ENCODE measurements around the gene FBXL3. TPM values are rescaled to one million over a fixed set of nuclear protein-coding genes. Genes with fewer than 3 reads are reported as not detected.
"Not testable (repeated sequence)": the region's sequence is repeated elsewhere in the genome, so short reads cannot be mapped to it uniquely, and the experiment has no call there.

Gene FBXL3
- total RNA-seq, 2 experiments from 2014 or later, result 27.1 to 27.4 TPM

DNA sequence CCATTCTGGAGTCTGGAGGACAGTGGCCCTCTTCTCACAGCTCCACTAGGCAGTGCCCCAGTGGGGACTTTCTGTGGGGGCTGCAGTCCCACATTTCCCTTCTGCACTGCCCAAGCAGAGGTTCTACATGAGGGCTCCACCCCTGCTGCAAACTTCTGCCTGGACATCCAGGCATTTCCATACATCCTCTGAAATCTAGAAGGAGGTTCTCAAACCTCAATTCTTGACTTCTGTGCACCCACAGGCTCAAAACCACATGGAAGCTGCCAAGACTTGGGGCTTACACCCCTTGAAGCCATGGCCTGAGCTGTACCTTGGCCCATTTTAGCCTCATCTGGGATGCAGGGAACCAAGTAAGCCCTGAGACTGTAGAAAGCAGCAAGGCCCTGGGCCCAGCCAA lies 67.2 kb downstream of the FBXL3 start:
- H3K36me3 Mint-ChIP-seq (ENCODE audit: low read depth); intact Hi-C loops (cut with micrococcal nuclease); H3K4me1 Mint-ChIP-seq (ENCODE audit: low read depth); H3K4me3 Mint-ChIP-seq; H3K27ac Mint-ChIP-seq; H3K27me3 Mint-ChIP-seq (ENCODE audit: low read depth); CTCF ChIA-PET: not testable (repeated sequence)
- peak; percentile 12 for DNase-seq
- peaks cover 17% of the 10 kb centered on the region for H3K9me3 Mint-ChIP-seq

DNA sequence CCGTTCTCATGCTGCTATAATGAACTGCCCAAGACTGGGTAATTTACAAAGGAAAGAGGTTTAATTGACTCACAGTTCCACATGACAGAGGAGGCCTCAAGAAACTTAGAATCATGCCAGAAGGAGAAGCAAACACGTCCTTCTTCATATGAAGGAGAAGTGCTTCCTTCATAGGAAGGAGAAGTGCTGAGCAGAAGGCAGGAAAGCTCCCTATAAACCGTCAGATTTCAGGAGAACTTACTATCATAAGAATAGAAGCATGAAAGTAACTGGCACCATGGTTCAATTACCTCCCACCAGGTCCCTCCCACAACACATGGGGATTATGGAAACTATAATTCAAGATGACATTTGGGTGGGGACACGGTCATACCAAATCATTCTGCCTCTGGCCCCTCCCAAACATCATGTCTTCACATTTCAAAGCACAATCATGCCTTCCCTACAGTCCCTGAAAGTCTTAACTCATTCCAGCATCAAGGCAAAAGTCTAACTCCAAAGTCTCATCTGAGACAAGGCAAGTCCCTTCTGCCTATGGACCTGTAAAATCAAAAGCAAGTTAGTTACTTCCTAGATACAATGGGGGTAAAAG lies 68.0 kb downstream of the FBXL3 start:
- H3K36me3 Mint-ChIP-seq (ENCODE audit: low read depth), result peaks cover 7% of the 10 kb centered on the region
- peaks cover 3% of the 10 kb centered on the region for H3K27me3 Mint-ChIP-seq (ENCODE audit: low read depth)
- peaks cover 17% of the 10 kb centered on the region for H3K9me3 Mint-ChIP-seq
- no peak overlapping the region for H3K27ac Mint-ChIP-seq
- no peak for DNase-seq
- no peak overlapping the region for H3K4me3 Mint-ChIP-seq
- H3K4me1 Mint-ChIP-seq (ENCODE audit: low read depth), result no peaks in the 10 kb centered on the region
- CTCF ChIA-PET, result no interaction called here
- intact Hi-C loops (cut with micrococcal nuclease), result no loop called here

DNA sequence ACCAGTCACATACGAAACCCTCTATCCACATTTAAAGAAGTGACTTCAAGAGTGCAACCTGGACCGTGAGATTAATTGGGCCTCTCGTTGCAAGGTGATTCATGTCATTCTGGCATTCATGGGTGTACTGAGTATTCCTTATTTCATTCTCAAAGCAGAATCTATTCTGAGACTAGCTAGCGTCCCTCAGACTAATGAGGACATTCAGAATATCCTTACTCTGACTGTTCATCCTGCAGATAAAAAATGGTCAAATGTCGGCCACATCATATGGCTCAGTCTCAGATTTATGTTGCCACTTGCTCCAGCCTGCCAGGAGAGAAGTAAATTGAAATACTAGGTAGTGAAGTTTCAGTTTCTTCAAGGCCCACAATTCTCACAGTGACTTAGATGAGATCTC lies 71.3 kb downstream of the FBXL3 start:
- Mint-ChIP-seq H3K4me3 (no peak overlapping the region), H3K9me3 (peaks cover 12% of the 10 kb centered on the region), H3K36me3 (ENCODE audit: low read depth) (peaks cover 5% of the 10 kb centered on the region), H3K27me3 (ENCODE audit: low read depth) (peaks cover 10% of the 10 kb centered on the region), H3K4me1 (ENCODE audit: low read depth) (no peaks in the 10 kb centered on the region), H3K27ac (no peak overlapping the region)
- intact Hi-C loops (cut with micrococcal nuclease), result no loop called here
- DNase-seq, result no peak
- CTCF ChIA-PET, result interaction anchor here (0.6 kb wide), 1 partner anchor 22 kb away, joined by 3 read pairs; no protein-coding TSS in a partner anchor

Other genes starting within 250 kb of the FBXL3 start
- gene KCTD12, start 140.8 kb downstream of the FBXL3 start, total RNA-seq, result 1 to 10 TPM; 6.2 to 6.4 TPM
- not detected for gene ACOD1, start 78.6 kb downstream of the FBXL3 start, total RNA-seq
- gene CLN5, start 35.1 kb downstream of the FBXL3 start, total RNA-seq, result 10 to 100 TPM; 13.6 to 14.6 TPM